Upper lobe of left lung (tissue), 4 donors: ENCODE measurements around the gene TMPRSS2.

ENCODE experiments used
- EP300 ChIP-seq, 4 donors: sonication (generic); formaldehyde crosslinking; IDR thresholded peaks; one replicate each; pipeline ENCODE4 v1.5.1; 2017; ENCODE audit warnings: antibody characterized with exemption in 4 of 4, control low read depth in 2 of 4
- POLR2AphosphoS5 ChIP-seq, 2 donors: sonication (generic); formaldehyde crosslinking; IDR thresholded peaks; one replicate each; pipeline ENCODE4 v1.5.1; 2017; ENCODE audit warnings: antibody characterized with exemption in 2 of 2
- TF ChIP-seq, protein P1 (sequence below), 6 experiments: fragments of 450-650 bp in 4 of 6; fragments of 200-600 bp in 2 of 6; sonication (generic) in 2 of 6; IDR thresholded peaks; one replicate each; pipeline ENCODE4 v1.5.1; 2016 to 2019; ENCODE audit warnings: antibody characterized with exemption in 6 of 6

DNA sequence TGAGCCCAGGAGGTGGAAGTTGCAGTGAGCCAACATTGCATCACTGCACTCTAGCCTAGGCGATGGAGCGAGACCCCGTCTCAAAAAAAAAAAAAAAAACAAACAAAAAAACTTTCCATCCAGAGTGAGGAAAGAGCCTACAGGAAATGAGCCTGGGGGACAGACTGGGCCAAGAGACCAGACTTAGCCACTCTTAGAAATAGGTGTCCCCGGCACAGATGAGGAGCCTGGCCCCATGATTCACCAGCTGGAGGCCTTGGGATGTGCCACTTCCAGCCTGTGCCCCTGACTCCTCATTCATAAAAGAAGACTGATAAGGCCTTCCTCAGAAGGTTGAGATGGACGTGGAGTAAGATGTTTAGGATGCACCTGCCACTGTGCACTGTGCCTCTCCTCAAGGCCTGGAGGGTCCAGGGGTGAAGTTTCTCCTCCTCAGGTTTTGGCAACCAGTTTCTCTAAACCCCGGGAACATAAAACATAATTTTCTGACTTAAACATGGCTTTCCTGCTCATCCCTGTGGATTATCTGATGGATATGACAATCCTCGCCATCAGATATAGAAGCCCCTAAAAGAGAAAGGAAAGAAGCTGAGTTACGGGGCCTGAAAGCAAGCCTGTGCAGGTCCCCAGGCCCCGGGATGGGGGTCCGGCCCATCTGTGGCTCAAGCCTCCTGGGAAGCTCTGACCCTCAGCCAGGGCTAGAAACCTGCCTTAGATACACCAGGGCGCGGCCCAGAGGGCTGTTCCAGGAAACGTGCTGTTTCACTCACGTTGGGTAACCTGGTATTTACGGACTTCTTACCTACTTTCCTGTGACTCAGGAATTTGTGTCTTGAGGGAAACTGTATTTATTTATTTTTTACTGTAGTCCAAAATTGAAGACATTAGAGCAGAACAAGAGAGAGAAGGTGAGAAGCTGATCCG lies 55.9 kb downstream of the TMPRSS2 start:
- TF ChIP-seq, protein P1, sequence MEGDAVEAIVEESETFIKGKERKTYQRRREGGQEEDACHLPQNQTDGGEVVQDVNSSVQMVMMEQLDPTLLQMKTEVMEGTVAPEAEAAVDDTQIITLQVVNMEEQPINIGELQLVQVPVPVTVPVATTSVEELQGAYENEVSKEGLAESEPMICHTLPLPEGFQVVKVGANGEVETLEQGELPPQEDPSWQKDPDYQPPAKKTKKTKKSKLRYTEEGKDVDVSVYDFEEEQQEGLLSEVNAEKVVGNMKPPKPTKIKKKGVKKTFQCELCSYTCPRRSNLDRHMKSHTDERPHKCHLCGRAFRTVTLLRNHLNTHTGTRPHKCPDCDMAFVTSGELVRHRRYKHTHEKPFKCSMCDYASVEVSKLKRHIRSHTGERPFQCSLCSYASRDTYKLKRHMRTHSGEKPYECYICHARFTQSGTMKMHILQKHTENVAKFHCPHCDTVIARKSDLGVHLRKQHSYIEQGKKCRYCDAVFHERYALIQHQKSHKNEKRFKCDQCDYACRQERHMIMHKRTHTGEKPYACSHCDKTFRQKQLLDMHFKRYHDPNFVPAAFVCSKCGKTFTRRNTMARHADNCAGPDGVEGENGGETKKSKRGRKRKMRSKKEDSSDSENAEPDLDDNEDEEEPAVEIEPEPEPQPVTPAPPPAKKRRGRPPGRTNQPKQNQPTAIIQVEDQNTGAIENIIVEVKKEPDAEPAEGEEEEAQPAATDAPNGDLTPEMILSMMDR (IDR thresholded peaks at IDR 0.05): no peak
- TF ChIP-seq EP300 (IDR thresholded peaks at IDR 0.05) (no peak), POLR2AphosphoS5 (IDR thresholded peaks at IDR 0.05) (no peak)
